Gastrocnemius medialis (tissue), 4 donors: Measurements from ENCODE around the gene PGAP3.

Experiments
- POLR2A ChIP-seq, 2 donors: fragments of 450-650 bp; IDR thresholded peaks; one replicate each; pipeline ENCODE4 v1.6.1; 2017; ENCODE audit warnings: antibody characterized with exemption in 2 of 2, mild to moderate bottlenecking in 2 of 2, moderate library complexity in 2 of 2
- TF ChIP-seq, protein P1 (sequence below), 5 experiments: fragments of 450-650 bp in 3 of 5; fragments of 200-600 bp in 2 of 5; sonication (generic) in 2 of 5; IDR thresholded peaks in 4 of 5; conservative IDR thresholded peaks in 1 of 5; 1 replicate in 4 of 5; 2 replicates in 1 of 5; pipeline ENCODE4 v1.5.1; 2016 to 2019; ENCODE audit warnings: antibody characterized with exemption in 5 of 5, mild to moderate bottlenecking in 3 of 5, moderate library complexity in 3 of 5

GRCh38 chr17:39717660-39718059 lies 29.8 kb upstream of the PGAP3 start:
- TF ChIP-seq, protein P1, sequence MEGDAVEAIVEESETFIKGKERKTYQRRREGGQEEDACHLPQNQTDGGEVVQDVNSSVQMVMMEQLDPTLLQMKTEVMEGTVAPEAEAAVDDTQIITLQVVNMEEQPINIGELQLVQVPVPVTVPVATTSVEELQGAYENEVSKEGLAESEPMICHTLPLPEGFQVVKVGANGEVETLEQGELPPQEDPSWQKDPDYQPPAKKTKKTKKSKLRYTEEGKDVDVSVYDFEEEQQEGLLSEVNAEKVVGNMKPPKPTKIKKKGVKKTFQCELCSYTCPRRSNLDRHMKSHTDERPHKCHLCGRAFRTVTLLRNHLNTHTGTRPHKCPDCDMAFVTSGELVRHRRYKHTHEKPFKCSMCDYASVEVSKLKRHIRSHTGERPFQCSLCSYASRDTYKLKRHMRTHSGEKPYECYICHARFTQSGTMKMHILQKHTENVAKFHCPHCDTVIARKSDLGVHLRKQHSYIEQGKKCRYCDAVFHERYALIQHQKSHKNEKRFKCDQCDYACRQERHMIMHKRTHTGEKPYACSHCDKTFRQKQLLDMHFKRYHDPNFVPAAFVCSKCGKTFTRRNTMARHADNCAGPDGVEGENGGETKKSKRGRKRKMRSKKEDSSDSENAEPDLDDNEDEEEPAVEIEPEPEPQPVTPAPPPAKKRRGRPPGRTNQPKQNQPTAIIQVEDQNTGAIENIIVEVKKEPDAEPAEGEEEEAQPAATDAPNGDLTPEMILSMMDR (IDR thresholded peaks at IDR 0.05 in 4 of 5, conservative IDR thresholded peaks at IDR 0.05 in 1 of 5) = no peak
- TF ChIP-seq POLR2A (IDR thresholded peaks at IDR 0.05) = no peak
